Measurements from ENCODE around the gene STX1B.
"Not testable (repeated sequence)": the region's sequence is repeated elsewhere in the genome, so short reads cannot be mapped to it uniquely, and the experiment has no call there.

The STX1B gene

DNA sequence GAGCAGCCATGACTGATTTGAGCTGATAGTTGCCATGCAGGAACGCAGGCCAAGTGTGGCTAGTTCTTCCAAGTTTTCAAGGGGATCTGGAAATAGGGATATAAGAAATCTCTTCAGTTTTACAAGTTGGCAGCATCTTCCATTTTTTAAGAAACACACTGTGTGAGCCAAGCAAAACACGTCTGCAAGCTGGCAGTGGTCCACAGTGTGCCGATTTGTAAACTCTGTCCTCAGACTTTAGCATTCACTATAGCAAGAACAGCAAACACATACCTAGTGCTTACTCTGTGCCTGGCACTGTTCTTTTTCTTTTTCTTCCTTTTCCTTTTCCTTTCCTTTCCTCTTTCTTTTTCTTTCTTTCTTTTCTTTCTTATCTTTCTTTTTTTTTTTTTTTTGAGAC is 58.7 kb downstream of the STX1B start:
- peak; percentile 77 for DNase-seq (ENCODE audit: low read depth, low spot score)

DNA sequence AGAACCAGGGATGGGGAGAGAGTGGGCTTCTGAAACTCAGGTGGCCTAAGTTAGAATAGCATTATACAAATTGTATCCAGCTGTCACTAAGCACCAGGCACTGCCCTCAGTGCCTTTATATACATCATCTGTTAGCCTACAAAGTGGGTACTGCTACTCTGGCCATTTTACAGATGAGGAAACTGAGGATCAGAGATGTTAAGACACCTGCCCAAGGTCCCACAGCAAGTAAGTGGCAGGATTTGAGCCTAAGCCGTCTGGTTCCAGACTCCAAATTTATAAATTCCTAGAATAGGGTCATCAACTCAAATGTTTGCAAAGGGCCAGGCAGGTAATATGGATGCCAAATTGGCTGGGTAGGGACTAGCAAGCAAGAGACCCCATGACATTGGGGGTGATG is 59.2 kb downstream of the STX1B start:
- no peak for DNase-seq (ENCODE audit: low read depth, low spot score)

DNA sequence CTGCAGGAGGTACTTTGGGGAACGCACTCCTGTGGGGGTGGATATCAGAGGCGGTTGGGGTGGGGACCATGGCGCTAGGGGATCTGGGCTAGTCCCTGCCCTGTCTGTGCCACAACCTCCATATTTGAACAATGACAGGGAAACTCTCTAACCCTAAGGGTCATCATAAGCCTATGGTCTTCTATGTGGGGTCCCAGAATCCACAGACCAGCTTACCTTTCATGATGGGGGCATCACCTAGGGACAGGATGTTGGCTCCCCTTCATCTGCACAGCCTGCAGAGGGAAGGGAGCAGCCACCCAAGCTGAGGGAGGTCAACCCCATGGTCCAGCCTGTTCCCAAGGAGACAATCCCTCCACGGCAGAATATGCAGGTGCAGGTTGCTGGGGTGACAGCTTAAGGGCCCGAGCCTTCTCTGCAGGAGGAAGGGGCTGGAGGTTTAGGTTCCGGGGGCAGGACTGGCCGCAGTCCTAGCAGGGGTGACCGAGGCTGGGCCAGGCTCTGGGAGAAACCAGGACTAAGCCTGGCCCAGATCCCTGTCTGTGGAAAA is 59.8 kb downstream of the STX1B start:
- DNase-seq (ENCODE audit: low read depth, low spot score) = no peak

DNA sequence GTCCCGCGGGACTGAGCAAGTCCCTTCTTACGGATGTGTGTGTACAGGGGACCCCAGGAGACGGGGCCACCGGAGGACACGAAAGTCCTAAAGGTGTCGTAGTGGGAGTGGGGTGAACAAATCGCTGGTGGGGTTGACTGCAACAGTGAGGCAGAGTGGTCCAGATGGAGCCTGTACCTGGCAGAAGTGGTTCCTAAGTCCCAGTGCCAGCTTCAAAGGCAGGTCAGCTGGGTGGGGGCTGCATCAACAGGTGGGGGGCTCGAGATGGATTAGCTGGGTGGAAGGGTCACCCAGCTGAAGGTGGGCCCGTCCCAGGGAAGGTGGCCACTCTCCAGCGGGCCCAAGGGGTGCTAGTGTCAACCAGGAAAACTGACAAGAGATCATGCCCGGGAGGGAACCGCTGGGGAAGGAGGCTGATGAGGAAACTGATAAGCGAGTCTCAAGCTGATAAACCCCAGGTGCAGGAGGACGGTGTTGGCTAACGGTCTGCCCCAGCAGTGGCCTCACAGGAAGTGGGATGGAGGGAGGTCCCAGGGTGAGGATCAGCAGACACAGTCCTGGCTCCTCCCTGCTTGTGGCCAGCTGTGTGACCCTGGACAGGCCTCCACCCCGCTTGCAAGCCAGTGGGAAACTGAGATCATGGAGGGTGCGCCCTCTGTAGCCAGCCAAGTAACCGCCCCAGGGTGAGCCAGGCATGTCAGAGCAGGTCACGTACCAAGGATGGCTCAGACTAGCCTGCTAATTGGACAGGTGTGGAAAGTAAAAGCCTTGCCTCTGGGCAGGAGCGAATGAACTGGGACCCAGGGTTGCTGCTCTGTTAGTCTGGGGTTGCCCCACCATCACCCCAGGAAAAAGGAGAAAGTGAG is 60.6 kb downstream of the STX1B start:
- DNase-seq (ENCODE audit: low read depth, low spot score) = peak; percentile 59

DNA sequence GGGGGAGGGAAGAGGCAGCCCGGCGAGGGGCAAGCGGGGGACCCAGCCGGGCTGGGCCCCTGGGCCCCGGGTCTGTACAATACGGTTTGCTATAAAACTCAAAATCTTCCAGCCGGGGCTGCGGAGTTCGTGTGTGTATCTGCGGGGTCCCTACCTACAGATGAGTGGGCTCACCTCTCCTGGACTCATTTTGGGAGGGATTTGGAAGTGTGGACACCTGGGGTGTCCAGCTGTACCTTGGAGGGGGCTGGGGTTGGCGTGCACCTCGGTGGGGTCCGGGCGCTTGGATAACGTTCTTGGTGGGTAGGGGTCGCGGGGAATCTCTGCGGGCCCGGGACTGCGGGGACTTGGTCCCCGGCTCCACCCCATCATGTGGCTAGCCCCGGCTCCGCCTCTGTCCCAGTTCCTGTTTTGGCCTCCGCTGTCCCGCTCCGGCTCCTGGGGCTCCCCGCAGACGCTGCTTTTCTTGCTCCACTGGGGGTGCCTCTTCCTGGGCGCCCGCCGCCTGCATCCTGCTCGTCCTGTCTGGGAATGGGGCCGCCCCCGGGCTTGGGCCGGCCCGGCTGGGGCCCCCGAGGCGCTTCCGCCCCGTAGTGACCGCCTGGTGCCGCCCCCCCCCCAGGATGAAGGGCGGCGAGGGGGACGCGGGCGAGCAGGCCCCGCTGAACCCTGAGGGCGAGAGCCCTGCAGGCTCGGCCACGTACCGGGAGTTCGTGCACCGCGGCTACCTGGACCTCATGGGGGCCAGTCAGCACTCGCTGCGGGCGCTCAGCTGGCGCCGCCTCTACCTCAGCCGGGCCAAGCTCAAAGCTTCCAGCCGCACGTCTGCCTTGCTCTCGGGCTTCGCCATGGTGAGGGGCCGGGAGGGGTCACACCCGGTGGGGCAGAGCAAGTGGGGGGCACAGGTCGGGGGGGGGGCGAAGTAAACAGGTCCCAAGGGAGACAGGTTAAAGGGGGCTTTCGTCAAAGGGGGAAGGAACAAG is 61.5 kb downstream of the STX1B start, which contains the start of gene ORAI3:
TSS of gene ORAI3 (plus strand) at position 402 of the 983 bp plus-strand sequence. CDS start at position 624, 222 bp downstream.
- DNase-seq (ENCODE audit: low read depth, low spot score) = peak; percentile 79

DNA sequence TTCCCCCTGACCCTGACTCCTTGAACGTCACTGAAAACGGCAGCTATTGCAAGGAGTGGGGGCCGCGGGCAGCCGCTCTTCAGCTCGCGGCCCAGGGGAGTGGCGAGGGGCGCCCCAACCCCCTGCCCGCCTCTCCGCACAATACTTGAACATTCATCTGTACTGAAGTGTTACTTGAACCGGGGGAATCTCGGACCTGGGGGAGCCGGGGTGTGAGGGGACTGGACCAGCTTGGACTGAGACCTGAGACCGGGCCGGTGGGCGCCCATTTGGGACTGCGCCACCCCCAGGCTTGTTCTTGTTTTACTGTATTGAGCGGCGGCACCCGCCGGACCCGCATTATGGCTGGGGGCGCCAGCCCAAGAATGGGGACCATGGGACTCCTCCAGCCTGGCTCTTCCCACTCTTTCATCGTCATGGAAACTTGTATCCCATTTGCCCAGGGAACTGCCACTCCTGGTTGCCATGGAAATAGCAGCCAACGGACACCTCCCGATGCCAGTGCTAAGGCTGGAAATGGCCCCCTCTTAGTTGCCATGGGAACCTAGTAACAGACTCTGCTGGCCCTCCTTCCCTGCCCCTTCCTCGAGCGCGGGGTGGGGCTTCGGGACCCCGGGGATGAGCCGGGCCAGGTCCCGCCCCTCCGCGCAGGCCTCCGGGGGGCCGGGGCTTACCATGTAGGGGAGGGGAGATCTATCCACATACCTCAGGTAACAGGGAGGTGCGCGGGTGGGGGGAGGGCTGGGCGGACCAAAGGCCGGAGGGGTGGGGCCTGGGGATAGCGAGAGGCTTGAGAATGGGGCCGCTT is 62.4 kb downstream of the STX1B start:
- DNase-seq (ENCODE audit: low read depth, low spot score) = peak; percentile 99

DNA sequence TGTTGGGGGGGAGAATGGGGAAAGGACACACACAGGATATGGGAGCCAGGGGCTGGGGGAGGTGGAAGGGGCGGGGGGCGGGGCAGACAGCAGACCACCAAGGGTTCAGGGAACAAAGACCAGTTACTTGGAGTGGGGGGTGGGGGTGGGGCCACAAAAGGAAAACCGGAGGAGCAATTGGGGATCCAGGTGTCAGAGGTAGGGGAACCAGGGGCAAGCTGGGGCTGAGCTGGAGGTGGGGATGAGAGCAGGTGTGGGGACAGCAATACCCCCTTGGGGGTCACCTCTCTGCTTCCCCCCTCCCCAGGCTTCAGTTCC is 62.9 kb downstream of the STX1B start:
- no peak for DNase-seq (ENCODE audit: low read depth, low spot score)

DNA sequence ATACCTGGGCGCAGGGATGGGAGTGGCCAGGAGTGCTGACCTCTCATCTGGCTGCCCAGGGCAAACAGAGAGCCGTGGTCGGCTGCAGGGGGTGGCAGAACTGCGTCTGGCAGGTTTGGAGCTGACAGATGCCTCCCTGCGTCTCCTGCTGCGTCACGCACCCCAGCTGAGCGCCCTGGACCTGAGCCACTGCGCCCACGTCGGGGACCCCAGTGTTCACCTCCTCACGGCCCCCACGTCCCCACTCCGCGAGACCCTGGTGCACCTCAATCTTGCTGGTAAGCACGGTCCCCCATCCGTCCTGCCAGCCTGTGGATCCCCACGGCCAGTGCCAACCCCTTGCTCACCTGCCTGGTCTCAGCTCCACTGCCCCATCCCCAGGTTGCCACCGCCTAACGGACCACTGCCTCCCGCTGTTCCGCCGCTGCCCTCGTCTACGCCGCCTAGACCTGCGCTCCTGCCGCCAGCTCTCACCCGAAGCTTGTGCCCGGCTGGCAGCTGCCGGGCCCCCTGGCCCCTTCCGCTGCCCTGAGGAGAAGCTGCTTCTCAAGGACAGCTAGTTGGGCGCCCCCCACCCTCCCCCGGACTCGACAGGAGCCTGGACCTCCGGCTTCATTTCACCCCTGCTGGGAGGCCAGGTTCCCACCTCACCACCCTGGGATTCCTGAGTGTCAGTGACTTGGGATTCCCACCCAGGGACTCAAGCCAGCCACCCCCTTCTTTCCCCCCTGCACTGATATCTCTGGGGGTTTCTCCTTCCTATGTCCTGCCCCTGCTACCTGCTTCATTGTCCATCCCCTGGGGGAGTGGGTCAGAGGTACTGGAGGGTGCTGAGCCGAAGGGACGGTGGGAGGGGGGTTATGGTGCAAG is 63.5 kb downstream of the STX1B start:
- no peak for DNase-seq (ENCODE audit: low read depth, low spot score)

DNA sequence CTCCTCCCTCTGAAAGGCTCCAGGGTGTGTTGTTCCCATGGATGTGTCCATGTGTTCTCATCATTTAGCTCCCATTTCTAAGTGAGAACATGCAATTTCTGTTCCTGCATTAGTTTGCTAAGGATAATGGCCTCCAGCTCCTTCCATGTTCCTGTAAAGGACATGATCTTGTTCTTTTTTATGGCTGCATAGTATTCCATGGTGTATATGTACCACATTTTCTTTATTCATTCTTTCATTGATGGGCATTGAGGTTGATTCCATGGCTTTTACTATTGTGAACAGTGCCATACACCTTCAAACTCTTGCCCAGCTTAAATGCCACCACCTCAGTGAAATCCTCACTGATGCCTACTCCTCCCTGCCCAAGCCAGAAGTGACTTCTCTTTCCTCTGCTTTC is 66.1 kb downstream of the STX1B start:
- no peak for DNase-seq (ENCODE audit: low read depth, low spot score)

DNA sequence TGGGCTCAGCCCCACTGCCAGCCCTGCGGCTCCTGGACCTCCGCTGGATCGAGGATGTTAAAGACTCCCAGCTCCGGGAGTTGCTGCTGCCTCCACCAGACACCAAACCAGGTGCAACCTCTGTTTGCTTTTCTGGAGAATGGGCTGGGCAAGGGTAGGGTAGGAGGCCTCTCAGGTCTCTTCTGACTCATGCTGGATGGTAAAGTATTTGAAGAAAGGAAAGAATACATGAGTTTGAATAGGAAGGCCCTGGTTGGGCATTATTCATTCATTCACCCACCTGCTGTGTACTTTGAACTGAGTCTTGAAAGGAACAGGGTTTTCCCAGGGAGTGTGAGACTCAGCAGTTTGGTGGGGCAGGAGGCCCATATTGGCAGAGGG is 68.0 kb downstream of the STX1B start:
- DNase-seq (ENCODE audit: low read depth, low spot score) = no peak

DNA sequence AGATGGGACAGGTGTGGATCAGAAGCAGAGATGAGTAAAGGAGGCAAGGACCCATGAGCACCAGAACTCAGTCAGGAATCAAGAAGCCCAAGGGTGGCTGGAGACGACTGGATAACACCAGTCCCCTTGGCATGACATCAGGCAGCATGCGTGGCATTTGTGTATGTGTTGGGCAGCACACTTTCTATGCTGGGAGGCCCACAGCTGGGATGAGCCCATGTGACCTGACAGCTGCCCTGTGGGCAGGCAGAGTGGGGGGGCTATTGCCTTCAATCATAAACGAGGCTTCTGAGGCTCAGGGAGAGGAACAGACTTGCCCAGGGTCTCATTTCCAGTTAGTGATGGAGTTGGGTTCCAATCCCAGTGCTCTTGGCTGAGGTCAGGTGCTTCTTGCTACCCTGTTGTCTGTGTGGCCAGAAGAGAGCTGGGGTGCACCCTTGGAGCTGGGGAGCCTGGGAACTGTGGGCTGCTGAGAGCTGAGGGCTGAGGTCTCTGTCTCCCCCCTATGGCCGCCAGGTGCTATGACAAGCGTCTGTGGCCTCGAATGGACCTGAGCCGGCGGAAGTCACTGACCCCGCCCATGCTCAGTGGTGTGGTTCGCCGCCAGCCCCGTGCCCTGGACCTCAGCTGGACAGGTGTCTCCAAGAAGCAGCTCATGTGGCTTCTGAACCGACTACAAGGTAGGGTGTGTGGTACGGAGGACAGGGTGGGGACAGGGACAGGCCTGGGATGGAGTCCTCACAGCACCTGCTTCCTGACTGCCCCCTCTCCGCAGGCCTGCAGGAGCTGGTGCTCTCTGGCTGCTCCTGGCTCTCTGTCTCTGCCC is 68.6 kb downstream of the STX1B start:
- DNase-seq (ENCODE audit: low read depth, low spot score) = peak; percentile 83

DNA sequence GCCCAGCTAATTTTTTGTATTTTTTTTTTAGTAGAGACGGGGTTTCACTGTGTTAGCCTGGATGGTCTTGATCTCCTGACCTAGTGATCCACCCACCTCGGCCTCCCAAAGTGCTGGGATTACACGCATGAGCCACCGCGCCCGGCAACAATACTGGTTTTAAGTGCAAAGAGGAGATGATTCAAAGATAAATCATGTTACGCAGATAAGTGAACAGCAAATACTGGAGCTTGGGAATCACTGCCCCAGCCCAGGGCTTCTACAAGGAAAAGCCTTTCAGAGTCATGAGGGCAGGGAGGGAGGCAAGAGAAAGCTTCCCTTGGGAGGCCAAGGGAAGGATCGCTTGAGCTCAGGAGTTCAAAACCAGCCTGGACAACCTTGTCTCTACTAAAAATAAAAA is 70.9 kb downstream of the STX1B start:
- not testable (repeated sequence) for DNase-seq (ENCODE audit: low read depth, low spot score)
